WTC11 (cell line): ENCODE measurements around the gene PLXDC2.

Experiments used
- CTCF ChIP-seq: fragments of 200-600 bp; IDR thresholded peaks from 2 replicates; pipeline ENCODE4 v1.8.0; 2022; ENCODE audit warnings: antibody characterized with exemption
- E2F1 ChIP-seq: sonication (generic); formaldehyde crosslinking; IDR thresholded peaks from 2 replicates; pipeline ENCODE4 v1.8.0; 2022; ENCODE audit warnings: mild to moderate bottlenecking, missing genetic modification reagents
- ELF4 ChIP-seq: sonication (generic); formaldehyde crosslinking; IDR thresholded peaks from 2 replicates; pipeline ENCODE4 v1.8.1; 2022; ENCODE audit warnings: low read depth, mild to moderate bottlenecking, moderate library complexity, missing genetic modification reagents
- ERG ChIP-seq: fragments of 250-450 bp; sonication (Bioruptor Pico); IDR thresholded peaks from 2 replicates; pipeline ENCODE4 v1.8.0; 2021; ENCODE audit warnings: mild to moderate bottlenecking
- JUN ChIP-seq: sonication (generic); formaldehyde crosslinking; IDR thresholded peaks from 2 replicates; pipeline ENCODE4 v1.8.0; 2023; ENCODE audit warnings: mild to moderate bottlenecking, missing genetic modification reagents
- KAT7 ChIP-seq: sonication (generic); formaldehyde crosslinking; IDR thresholded peaks from 2 replicates; pipeline ENCODE4 v1.8.1; 2023; ENCODE audit warnings: missing genetic modification reagents, mild to moderate bottlenecking, borderline replicate concordance
- NFYB ChIP-seq: sonication (generic); formaldehyde crosslinking; conservative IDR thresholded peaks from 2 replicates; pipeline ENCODE4 v1.8.0; 2022; ENCODE audit warnings: low read depth, missing genetic modification reagents
- ZSCAN18 ChIP-seq: fragments of 250-450 bp; sonication (Bioruptor Pico); IDR thresholded peaks from 2 replicates; pipeline ENCODE4 v2.1.2; 2022; ENCODE audit warnings: mild to moderate bottlenecking, moderate library complexity

- TF ChIP-seq CTCF (no peak), ELF4 (CRISPR knock-in tag) (no peak), ZSCAN18 (CRISPR knock-in tag) (no peak), E2F1 (CRISPR knock-in tag) (no peak), JUN (no peak), NFYB (CRISPR knock-in tag) (no peak), ERG (CRISPR knock-in tag) (no peak), KAT7 (no peak)
Measured at GRCh38 chr10:20087353-20087752, 271.1 kb downstream of the PLXDC2 start.
